ENCODE results near the gene CXCL10. TPM values are rescaled to one million over a fixed set of nuclear protein-coding genes. Genes with fewer than 3 reads are reported as not detected.
"Not testable (repeated sequence)": the region's sequence is repeated elsewhere in the genome, so short reads cannot be mapped to it uniquely, and the experiment has no call there.

The CXCL10 gene
- total and polyA plus RNA-seq, 4 donors, result 1.3 to 18.6 (median 2.8) TPM

- H3K27ac ChIP-seq (ENCODE audit: low read depth in 1 of 2, low read length in 1 of 2), result no peak overlapping the region
- no peak for ATAC-seq (ENCODE audit: insufficient read depth, low FRiP score)
- 82 to 96% methylated on average over 1 of the region's 1 CpG for WGBS, 2 donors
Observed at GRCh38 chr4:76000279-76000678, 23.0 kb downstream of the CXCL10 start.

GRCh38 chr4:75998525-75999147 is 24.7 kb downstream of the CXCL10 start:
- not testable (repeated sequence) for H3K27ac ChIP-seq (ENCODE audit: low read depth in 1 of 2, low read length in 1 of 2); H3K9me3 ChIP-seq (ENCODE audit: control insufficient read depth in 4 of 4, insufficient read depth in 3 of 4, low read length in 3 of 4); H3K9ac ChIP-seq (ENCODE audit: insufficient read depth in 1 of 2, low read length in 2 of 2); H3K36me3 ChIP-seq (ENCODE audit: control insufficient read depth in 4 of 4, insufficient read depth in 4 of 4, low read length in 4 of 4); ATAC-seq (ENCODE audit: insufficient read depth, low FRiP score); H3K27me3 ChIP-seq (ENCODE audit: control insufficient read depth in 3 of 3, insufficient read depth in 3 of 3, low read length in 2 of 3); H3K4me1 ChIP-seq (ENCODE audit: control insufficient read depth in 5 of 5, insufficient read depth in 5 of 5, low read length in 5 of 5); H3K4me3 ChIP-seq; DNase-seq
- WGBS, 2 donors, result 80 to 81% methylated on average over 2 of the region's 2 CpGs

More at GRCh38 chr4:76000279-76000678, 23.0 kb downstream of the CXCL10 start:
- Histone ChIP-seq H3K9ac (ENCODE audit: insufficient read depth in 1 of 2, low read length in 2 of 2) (no peak overlapping the region), H3K4me3 (no peak overlapping the region), H3K27me3 (ENCODE audit: control insufficient read depth in 3 of 3, insufficient read depth in 3 of 3, low read length in 2 of 3) (peaks cover 0 to 4% (median 4%) of the 10 kb centered on the region in 3 donors), H3K9me3 (ENCODE audit: control insufficient read depth in 4 of 4, insufficient read depth in 3 of 4, low read length in 3 of 4) (no peaks in the 10 kb centered on the region), H3K36me3 (ENCODE audit: control insufficient read depth in 4 of 4, insufficient read depth in 4 of 4, low read length in 4 of 4) (no peaks in the 10 kb centered on the region), H3K4me1 (ENCODE audit: control insufficient read depth in 5 of 5, insufficient read depth in 5 of 5, low read length in 5 of 5) (no peaks in the 10 kb centered on the region)
- no peak for TF ChIP-seq CTCF (IDR thresholded peaks at IDR 0.05; ENCODE audit: control extremely low read depth, extremely low read depth)
- no peak for DNase-seq

- no peak for ATAC-seq (ENCODE audit: insufficient read depth, low FRiP score)
- no peak overlapping the region for H3K27ac ChIP-seq (ENCODE audit: low read depth in 1 of 2, low read length in 1 of 2)
- DNase-seq, result no peak
- H3K36me3 ChIP-seq (ENCODE audit: control insufficient read depth in 4 of 4, insufficient read depth in 4 of 4, low read length in 4 of 4), result no peaks in the 10 kb centered on the region
- no peak for TF ChIP-seq CTCF (IDR thresholded peaks at IDR 0.05; ENCODE audit: control extremely low read depth, extremely low read depth)
- H3K9ac ChIP-seq (ENCODE audit: insufficient read depth in 1 of 2, low read length in 2 of 2), result no peak overlapping the region
- WGBS, 2 donors, result 91 to 95% methylated on average over 2 of the region's 2 CpGs
- no peaks in the 10 kb centered on the region for H3K4me1 ChIP-seq (ENCODE audit: control insufficient read depth in 5 of 5, insufficient read depth in 5 of 5, low read length in 5 of 5)
- H3K9me3 ChIP-seq (ENCODE audit: control insufficient read depth in 4 of 4, insufficient read depth in 3 of 4, low read length in 3 of 4), result no peaks in the 10 kb centered on the region
- peaks cover 0 to 8% (median 4%) of the 10 kb centered on the region in 3 donors for H3K27me3 ChIP-seq (ENCODE audit: control insufficient read depth in 3 of 3, insufficient read depth in 3 of 3, low read length in 2 of 3)
- no peak overlapping the region for H3K4me3 ChIP-seq
Observed at GRCh38 chr4:75997946-75998345, 25.4 kb downstream of the CXCL10 start.

- no peak overlapping the region for H3K4me3 ChIP-seq
- H3K27me3 ChIP-seq (ENCODE audit: control insufficient read depth in 3 of 3, insufficient read depth in 3 of 3, low read length in 2 of 3), result peaks cover 0 to 4% (median 4%) of the 10 kb centered on the region in 3 donors
- H3K9me3 ChIP-seq (ENCODE audit: control insufficient read depth in 4 of 4, insufficient read depth in 3 of 4, low read length in 3 of 4), result no peaks in the 10 kb centered on the region
- no peak overlapping the region for H3K9ac ChIP-seq (ENCODE audit: insufficient read depth in 1 of 2, low read length in 2 of 2)
- no peak for TF ChIP-seq CTCF (IDR thresholded peaks at IDR 0.05; ENCODE audit: control extremely low read depth, extremely low read depth)
- WGBS, 2 donors, result 83 to 90% methylated on average over 1 of the region's 1 CpG
- H3K4me1 ChIP-seq (ENCODE audit: control insufficient read depth in 5 of 5, insufficient read depth in 5 of 5, low read length in 5 of 5), result no peaks in the 10 kb centered on the region
- no peak overlapping the region for H3K27ac ChIP-seq (ENCODE audit: low read depth in 1 of 2, low read length in 1 of 2)
- no peaks in the 10 kb centered on the region for H3K36me3 ChIP-seq (ENCODE audit: control insufficient read depth in 4 of 4, insufficient read depth in 4 of 4, low read length in 4 of 4)
- ATAC-seq (ENCODE audit: insufficient read depth, low FRiP score) (no peak), DNase-seq (no peak)
Observed at GRCh38 chr4:75997081-75997480, 26.2 kb downstream of the CXCL10 start.

Measured in lung (tissue), 12 donors.